ENCODE measurements around the gene WIZ.

WIZ gene

GRCh38 chr19:15455996-15456395, 6.2 kb upstream of the WIZ start:
- Mint-ChIP-seq H3K27me3 (no peaks in the 10 kb centered on the region), H3K27ac (no peak overlapping the region), H3K4me3 (no peak overlapping the region), H3K36me3 (peaks cover 4% of the 10 kb centered on the region), H3K4me1 (ENCODE audit: low read depth) (peaks cover 23% of the 10 kb centered on the region), H3K9me3 (ENCODE audit: low read depth) (no peaks in the 10 kb centered on the region)

- Mint-ChIP-seq H3K27ac (peak overlapping the region; percentile 5), H3K4me1 (ENCODE audit: low read depth) (peaks cover 25% of the 10 kb centered on the region), H3K9me3 (ENCODE audit: low read depth) (no peaks in the 10 kb centered on the region), H3K27me3 (no peaks in the 10 kb centered on the region), H3K36me3 (no peaks in the 10 kb centered on the region), H3K4me3 (no peak overlapping the region)
Measured at GRCh38 chr19:15453906-15454860, 4.4 kb upstream of the WIZ start.

GRCh38 chr19:15453091-15453578, 3.4 kb upstream of the WIZ start:
- Mint-ChIP-seq H3K9me3 (ENCODE audit: low read depth) (no peaks in the 10 kb centered on the region), H3K4me3 (no peak overlapping the region), H3K36me3 (no peaks in the 10 kb centered on the region), H3K4me1 (ENCODE audit: low read depth) (peaks cover 32% of the 10 kb centered on the region), H3K27me3 (no peaks in the 10 kb centered on the region), H3K27ac (no peak overlapping the region)

- Mint-ChIP-seq H3K27ac (no peak overlapping the region), H3K36me3 (no peaks in the 10 kb centered on the region), H3K4me3 (no peak overlapping the region), H3K4me1 (ENCODE audit: low read depth) (peaks cover 33% of the 10 kb centered on the region), H3K9me3 (ENCODE audit: low read depth) (no peaks in the 10 kb centered on the region), H3K27me3 (no peaks in the 10 kb centered on the region)
Measured at GRCh38 chr19:15452111-15453047, 2.6 kb upstream of the WIZ start.

- Mint-ChIP-seq H3K4me1 (ENCODE audit: low read depth) (peaks cover 36% of the 10 kb centered on the region), H3K27ac (peak overlapping the region; percentile 90), H3K9me3 (ENCODE audit: low read depth) (no peaks in the 10 kb centered on the region), H3K36me3 (no peaks in the 10 kb centered on the region), H3K27me3 (no peaks in the 10 kb centered on the region), H3K4me3 (peak overlapping the region; percentile 87)
Measured at GRCh38 chr19:15450528-15450890, 753 bp upstream of the WIZ start.

GRCh38 chr19:15448778-15449619, 757 bp downstream of the WIZ start:
- Mint-ChIP-seq H3K27me3 (no peaks in the 10 kb centered on the region), H3K9me3 (ENCODE audit: low read depth) (no peaks in the 10 kb centered on the region), H3K36me3 (no peaks in the 10 kb centered on the region), H3K4me1 (ENCODE audit: low read depth) (peaks cover 26% of the 10 kb centered on the region), H3K27ac (peak overlapping the region; percentile 75), H3K4me3 (peak overlapping the region; percentile 77)

- no peaks in the 10 kb centered on the region for H3K9me3 Mint-ChIP-seq (ENCODE audit: low read depth)
- peaks cover 26% of the 10 kb centered on the region for H3K4me1 Mint-ChIP-seq (ENCODE audit: low read depth)
- peak overlapping the region; percentile 77 for H3K4me3 Mint-ChIP-seq
- no peaks in the 10 kb centered on the region for H3K36me3 Mint-ChIP-seq
- H3K27ac Mint-ChIP-seq: peak overlapping the region; percentile 75
- H3K27me3 Mint-ChIP-seq: no peaks in the 10 kb centered on the region
Measured at GRCh38 chr19:15448044-15448777, 1.5 kb downstream of the WIZ start.

- H3K4me1 Mint-ChIP-seq (ENCODE audit: low read depth): peaks cover 26% of the 10 kb centered on the region
- no peak overlapping the region for H3K27ac Mint-ChIP-seq
- H3K9me3 Mint-ChIP-seq (ENCODE audit: low read depth): no peaks in the 10 kb centered on the region
- H3K27me3 Mint-ChIP-seq: no peaks in the 10 kb centered on the region
- H3K36me3 Mint-ChIP-seq: no peaks in the 10 kb centered on the region
- H3K4me3 Mint-ChIP-seq: no peak overlapping the region
Measured at GRCh38 chr19:15447057-15447456, 2.7 kb downstream of the WIZ start.

- Mint-ChIP-seq H3K4me1 (ENCODE audit: low read depth) (peaks cover 20% of the 10 kb centered on the region), H3K9me3 (ENCODE audit: low read depth) (no peaks in the 10 kb centered on the region), H3K27me3 (no peaks in the 10 kb centered on the region), H3K36me3 (no peaks in the 10 kb centered on the region), H3K4me3 (no peak overlapping the region), H3K27ac (no peak overlapping the region)
Measured at GRCh38 chr19:15445807-15446376, 3.9 kb downstream of the WIZ start.

GRCh38 chr19:15445227-15445605, 4.5 kb downstream of the WIZ start:
- H3K9me3 Mint-ChIP-seq (ENCODE audit: low read depth): no peaks in the 10 kb centered on the region
- no peak overlapping the region for H3K4me3 Mint-ChIP-seq
- H3K36me3 Mint-ChIP-seq: no peaks in the 10 kb centered on the region
- no peaks in the 10 kb centered on the region for H3K27me3 Mint-ChIP-seq
- peaks cover 13% of the 10 kb centered on the region for H3K4me1 Mint-ChIP-seq (ENCODE audit: low read depth)
- H3K27ac Mint-ChIP-seq: no peak overlapping the region

- no peak overlapping the region for H3K4me3 Mint-ChIP-seq
- no peak overlapping the region for H3K27ac Mint-ChIP-seq
- no peaks in the 10 kb centered on the region for H3K36me3 Mint-ChIP-seq
- no peaks in the 10 kb centered on the region for H3K27me3 Mint-ChIP-seq
- H3K4me1 Mint-ChIP-seq (ENCODE audit: low read depth): peaks cover 11% of the 10 kb centered on the region
- H3K9me3 Mint-ChIP-seq (ENCODE audit: low read depth): no peaks in the 10 kb centered on the region
Measured at GRCh38 chr19:15444505-15445226, 5.1 kb downstream of the WIZ start.

GRCh38 chr19:15443838-15444237, 5.9 kb downstream of the WIZ start:
- H3K27me3 Mint-ChIP-seq: no peaks in the 10 kb centered on the region
- no peak overlapping the region for H3K4me3 Mint-ChIP-seq
- no peaks in the 10 kb centered on the region for H3K9me3 Mint-ChIP-seq (ENCODE audit: low read depth)
- no peaks in the 10 kb centered on the region for H3K36me3 Mint-ChIP-seq
- H3K27ac Mint-ChIP-seq: no peak overlapping the region
- H3K4me1 Mint-ChIP-seq (ENCODE audit: low read depth): peaks cover 9% of the 10 kb centered on the region

GRCh38 chr19:15443325-15443724, 6.4 kb downstream of the WIZ start:
- H3K36me3 Mint-ChIP-seq: no peaks in the 10 kb centered on the region

More at GRCh38 chr19:15443325-15443724, 6.4 kb downstream of the WIZ start:
- Mint-ChIP-seq H3K27me3 (no peaks in the 10 kb centered on the region), H3K27ac (no peak overlapping the region), H3K4me1 (ENCODE audit: low read depth) (peaks cover 4% of the 10 kb centered on the region), H3K4me3 (no peak overlapping the region), H3K9me3 (ENCODE audit: low read depth) (no peaks in the 10 kb centered on the region)

Measured in activated naive CD8-positive, alpha-beta T cell (primary cell).